GM12872 (cell line): Measurements from ENCODE around the gene ZNF791.

Source experiments
- TF ChIP-seq, protein P1 (sequence below): IDR thresholded peaks from 3 replicates; pipeline ENCODE4 v1.5.1; 2011; ENCODE audit warnings: low read depth, mild to moderate bottlenecking, low read length, moderate library complexity; ENCODE audit not compliant: insufficient read depth

Gene ZNF791

DNA sequence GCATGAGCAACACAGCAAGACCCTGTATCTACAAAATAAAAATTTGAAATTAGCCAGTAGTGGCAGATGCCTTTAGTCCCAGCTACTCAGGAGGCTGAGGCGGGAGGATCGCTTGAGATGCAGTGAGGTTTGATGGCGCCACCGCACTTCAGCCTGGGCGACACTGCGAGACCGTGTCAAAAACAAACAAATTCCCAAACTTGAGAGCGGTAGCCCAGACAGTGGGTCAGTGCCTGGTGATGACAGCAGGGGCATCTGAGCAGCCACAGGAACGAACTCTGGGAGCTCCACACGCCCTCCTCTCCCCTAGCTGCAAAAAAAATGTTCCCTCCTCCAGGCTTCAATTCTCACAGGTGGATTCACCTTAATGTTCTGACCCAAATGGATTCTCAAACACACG, 14.2 kb upstream of the ZNF791 start:
- TF ChIP-seq, protein P1, sequence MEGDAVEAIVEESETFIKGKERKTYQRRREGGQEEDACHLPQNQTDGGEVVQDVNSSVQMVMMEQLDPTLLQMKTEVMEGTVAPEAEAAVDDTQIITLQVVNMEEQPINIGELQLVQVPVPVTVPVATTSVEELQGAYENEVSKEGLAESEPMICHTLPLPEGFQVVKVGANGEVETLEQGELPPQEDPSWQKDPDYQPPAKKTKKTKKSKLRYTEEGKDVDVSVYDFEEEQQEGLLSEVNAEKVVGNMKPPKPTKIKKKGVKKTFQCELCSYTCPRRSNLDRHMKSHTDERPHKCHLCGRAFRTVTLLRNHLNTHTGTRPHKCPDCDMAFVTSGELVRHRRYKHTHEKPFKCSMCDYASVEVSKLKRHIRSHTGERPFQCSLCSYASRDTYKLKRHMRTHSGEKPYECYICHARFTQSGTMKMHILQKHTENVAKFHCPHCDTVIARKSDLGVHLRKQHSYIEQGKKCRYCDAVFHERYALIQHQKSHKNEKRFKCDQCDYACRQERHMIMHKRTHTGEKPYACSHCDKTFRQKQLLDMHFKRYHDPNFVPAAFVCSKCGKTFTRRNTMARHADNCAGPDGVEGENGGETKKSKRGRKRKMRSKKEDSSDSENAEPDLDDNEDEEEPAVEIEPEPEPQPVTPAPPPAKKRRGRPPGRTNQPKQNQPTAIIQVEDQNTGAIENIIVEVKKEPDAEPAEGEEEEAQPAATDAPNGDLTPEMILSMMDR = no peak

DNA sequence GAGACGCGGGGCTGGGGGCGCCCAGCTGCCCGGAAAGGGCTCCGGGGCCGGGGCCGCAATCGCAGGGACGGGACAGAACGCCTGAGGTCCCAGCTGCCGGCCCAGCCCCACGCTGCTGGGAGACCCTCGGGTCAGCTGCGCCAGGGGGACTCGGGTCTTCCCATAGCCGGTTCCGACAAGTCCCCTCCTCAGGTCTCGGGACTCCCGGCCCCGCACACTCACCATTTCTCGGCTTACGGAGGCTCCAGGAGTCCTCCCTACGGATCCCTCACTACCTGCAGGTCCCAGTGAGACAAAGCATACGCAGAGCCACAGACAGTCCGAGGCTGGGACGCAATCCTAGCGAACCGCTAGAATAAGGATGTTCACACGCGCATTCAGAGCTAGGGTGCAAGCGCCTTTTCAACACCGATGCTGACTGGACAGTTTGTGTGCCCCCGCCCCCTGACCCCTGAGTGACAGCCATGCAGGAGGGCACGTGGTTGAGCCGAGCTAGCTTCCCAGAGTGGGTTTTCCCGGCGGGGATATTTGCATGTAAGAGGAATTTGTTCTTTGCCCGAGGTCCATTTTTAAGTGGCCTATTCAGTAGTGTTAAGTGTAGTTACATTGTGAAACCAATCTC, 13.7 kb upstream of the ZNF791 start:
- TF ChIP-seq, protein P1 = no peak

DNA sequence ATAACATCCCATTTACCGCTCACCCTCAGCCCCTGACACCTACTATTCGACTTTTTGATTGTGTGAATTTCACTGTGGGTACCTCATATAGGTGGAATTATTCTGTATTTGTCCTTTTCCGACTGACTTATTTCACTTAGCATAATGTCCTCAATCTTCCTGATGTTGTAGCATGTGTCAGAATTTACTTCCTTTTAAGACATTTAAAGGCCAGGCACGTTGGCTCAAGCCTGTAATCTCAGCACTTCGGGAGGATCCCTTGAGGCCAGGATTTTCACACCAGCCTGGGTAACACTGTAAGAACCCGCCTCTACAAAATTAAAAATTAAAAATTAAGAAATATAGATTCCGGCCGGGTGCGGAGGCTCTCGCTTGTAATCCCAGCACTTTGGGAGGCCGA, 13.1 kb upstream of the ZNF791 start:
- TF ChIP-seq, protein P1 = no peak

DNA sequence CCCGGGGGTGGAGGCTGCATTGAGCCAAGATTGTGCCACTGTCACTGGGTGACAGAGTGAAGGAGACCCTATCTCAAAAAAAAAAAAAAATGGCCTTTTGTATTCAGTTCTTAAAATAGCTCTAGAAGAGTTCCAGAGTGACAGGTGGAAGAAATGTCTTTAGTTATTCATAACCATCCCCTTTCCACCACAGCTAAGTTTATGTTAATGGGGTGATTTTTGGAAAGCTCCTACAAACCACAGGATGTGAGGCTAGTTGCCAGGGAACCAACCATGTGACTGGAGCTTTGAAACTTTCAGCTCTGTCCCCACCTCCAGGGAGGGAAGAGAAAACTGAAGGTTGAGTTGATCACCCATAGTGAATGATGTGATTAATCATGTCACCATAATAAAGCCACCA, 7.0 kb upstream of the ZNF791 start:
- TF ChIP-seq, protein P1 = no peak

DNA sequence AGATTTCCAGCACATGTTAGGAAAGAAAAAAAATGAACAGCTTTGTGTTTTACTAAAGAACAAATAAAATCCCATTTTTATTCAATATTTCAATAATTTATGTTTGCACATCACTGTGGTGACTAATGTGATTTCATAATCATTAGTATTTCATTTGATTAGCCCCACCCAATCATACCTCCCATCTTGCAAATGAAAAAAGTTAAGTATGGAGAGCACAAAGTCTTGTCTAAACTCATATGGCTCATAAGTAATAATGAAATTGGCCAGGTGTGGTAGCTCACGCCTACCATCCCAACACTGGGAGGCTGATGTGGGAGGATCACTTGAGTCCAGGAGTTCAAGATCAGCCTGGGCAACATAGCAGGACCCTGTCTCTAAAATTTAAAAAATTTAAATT, 3.9 kb upstream of the ZNF791 start:
- TF ChIP-seq, protein P1 = no peak

DNA sequence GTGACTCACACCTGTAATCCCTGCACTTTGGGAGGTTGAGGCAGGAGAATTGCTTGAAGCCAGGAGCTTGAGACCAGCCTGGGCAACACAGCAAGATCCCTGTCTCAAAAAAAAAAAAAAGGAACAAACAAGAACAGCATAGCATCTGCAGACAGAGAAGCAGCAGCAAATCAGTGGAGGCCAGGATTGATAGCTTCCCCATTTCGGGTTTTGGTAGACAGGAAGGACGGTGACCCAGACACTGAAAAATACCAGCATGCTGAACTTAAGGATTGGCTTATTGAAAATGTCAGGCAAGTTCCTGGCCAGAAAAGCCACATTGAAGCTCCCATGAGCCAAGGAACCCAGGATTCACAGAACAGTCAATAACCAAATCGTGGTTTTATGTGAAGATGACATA, 3.1 kb upstream of the ZNF791 start:
- TF ChIP-seq, protein P1 = no peak

DNA sequence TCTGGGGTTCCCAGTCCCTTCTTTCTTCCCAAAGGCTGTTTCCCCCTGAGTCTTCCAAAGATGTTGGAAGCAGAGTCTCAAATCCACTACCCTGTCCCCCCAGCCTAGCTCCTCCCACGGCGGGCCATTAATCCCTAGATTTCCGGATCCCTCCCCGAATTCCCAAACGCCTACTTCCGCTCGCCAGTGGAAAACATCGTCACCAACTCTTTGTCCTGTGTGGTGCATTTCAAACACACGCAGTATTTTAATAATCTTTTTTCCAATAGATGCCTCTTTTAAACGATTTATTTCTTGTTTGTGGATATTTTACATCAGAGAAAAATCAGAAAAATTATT, 610 bp downstream of the ZNF791 start:
- TF ChIP-seq, protein P1 = no peak
